GM18502 (cell line): ENCODE data around the gene FAM131B.

Experiments used
- ATAC-seq: cut with Tn5 transposase; IDR thresholded peaks from one replicate; pipeline ENCODE4 v1.9.1; 2021; ENCODE audit warnings: mild to moderate bottlenecking; ENCODE audit not compliant: unreplicated experiment, poor library complexity

The FAM131B gene

DNA sequence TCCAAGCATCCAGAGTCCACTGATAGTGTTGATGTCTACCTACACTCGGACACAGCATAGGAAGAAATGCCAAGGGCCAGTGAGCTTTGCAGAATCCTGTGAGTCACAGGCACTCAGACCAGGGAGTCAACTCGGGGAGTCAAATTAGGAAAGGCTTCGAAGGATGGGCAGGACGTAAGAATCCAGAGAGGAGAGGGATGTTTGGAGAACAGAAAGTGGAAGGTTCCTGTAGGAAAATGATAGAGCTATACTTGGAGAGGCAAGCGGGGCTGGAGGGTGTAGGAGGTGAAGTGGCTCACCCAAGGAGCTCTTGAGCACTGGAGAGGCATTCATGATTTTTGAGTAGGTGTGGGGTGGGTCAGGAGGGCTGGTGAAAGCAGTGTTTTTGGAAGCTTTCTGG lies 21.6 kb upstream of the FAM131B start:
- ATAC-seq, result no peak

DNA sequence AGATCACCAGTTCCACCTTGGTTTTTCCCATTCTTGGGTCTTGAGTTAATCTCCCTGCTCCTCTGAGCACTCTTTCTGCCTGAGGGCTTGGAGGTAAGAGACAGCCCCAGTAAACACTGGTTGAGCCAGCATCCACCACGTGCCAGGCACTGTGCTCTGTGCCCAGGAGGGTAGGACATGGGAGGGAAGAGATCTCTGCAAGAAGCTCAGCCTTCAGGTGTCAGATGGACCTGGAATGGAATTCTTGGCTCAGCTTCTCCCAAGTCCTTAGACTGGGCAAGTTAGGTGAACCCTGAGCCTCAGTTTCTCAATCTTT lies 21.1 kb upstream of the FAM131B start:
- ATAC-seq, result no peak

DNA sequence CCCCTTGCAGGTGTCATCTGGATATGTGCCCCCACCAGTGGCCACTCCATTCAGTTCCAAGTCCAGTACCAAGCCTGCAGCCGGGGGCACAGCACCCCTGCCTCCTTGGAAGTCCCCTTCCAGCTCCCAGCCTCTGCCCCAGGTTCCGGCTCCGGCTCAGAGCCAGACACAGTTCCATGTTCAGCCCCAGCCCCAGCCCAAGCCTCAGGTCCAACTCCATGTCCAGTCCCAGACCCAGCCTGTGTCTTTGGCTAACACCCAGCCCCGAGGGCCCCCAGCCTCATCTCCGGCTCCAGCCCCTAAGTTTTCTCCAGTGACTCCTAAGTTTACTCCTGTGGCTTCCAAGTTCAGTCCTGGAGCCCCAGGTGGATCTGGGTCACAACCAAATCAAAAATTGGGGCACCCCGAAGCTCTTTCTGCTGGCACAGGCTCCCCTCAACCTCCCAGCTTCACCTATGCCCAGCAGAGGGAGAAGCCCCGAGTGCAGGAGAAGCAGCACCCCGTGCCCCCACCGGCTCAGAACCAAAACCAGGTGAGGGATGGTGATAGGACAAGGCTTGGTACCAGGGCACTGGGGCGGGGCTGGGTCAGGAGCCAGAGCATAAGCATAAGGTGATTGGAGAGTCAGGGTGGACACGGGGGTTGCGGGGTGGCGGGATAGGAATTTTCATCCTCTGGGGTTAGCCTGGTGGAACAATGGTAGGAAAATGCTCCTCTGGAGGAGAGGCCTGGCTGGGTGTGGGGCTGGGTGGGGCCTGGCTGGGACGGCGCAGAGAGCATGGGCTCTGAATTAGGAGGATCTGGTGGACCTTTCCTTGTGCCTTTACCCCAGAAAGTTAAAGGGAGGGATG lies 20.5 kb upstream of the FAM131B start:
- no peak for ATAC-seq

DNA sequence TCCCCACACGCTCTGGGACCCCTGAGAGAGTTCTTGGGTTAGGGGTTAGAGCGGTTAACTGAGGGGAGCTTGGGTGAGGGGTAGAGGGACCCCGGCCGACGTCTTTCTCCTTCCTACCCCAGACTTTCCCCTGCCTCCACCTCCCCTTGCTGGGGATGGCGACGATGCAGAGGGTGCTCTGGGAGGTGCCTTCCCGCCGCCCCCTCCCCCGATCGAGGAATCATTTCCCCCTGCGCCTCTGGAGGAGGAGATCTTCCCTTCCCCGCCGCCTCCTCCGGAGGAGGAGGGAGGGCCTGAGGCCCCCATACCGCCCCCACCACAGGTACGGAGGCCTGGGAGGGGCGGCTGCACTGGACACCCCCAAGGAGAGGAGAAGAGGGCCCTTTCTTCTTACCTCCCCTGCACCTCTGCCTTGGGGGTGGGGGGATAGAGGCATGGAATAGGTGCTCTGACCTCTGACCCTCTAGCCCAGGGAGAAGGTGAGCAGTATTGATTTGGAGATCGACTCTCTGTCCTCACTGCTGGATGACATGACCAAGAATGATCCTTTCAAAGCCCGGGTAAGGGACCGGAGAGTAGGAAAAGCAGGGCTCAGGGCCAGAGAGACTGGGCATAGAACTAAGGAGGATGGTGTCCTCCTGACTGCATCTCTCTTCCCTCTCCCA lies 19.7 kb upstream of the FAM131B start:
- ATAC-seq, result no peak

DNA sequence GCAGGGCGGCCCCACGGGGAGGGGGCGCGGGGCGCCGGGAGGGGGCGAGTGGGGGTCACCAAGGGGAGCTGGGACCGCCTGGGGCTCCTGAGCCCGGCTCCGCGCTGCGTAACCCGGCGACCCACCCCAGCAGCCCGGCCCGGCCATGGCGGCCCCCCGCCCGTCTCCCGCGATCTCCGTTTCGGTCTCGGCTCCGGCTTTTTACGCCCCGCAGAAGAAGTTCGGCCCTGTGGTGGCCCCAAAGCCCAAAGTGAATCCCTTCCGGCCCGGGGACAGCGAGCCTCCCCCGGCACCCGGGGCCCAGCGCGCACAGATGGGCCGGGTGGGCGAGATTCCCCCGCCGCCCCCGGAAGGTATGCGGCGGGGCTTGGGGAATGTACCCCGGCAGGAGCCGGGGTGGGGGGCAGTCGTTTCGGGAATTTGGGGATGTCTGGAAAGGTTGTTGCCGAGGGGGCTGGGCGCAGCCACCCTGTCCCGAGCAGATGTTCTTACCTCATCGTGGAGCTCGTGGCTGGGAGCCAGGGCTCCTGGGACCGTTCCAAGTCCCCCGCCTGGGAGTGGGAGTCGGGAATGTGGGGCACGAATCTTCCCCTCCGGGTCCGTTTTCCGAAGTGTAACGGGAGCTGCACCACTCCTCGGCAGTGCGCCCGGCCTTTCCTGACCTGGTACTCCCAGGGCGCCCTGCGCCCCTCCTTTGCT lies 19.1 kb upstream of the FAM131B start:
- ATAC-seq, result peak; percentile 23

DNA sequence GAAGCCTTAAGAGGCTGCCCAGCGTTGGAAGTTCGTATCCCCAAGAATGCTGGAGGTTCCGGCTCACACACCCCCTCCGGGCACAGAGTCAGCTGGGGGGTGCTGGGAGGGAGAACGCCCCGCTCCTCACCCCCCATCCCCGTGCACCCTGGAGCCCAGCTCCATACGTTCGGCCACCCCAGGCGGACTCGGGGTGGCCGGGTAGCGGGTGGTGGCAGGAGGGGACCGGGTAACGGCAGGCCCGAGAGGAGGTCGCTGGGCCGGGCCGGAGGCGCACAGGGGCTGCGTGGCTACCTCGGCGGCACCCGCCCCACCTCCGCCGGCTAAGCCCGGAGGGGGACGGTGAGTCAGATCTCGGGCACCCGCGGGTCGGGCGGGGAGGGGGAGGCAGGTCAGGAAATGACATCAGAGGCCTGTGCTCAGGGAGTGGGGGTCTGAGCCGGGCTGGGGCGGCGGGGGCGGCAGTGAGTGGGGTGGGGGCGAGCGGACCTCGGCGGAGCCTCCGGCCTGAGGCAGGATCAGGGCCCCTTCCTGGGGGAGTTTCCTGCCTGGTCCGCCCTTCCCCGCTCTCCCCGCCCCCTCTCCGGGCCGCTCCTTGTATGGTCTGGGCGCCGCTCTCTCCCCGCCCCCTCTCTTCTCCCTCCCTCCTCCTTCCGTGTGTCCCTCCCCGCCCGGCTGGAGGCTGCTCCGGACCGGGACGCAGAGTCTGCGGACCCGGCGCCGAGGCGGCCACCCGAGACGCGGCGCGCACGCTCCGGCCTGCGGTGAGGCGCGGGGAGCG lies 18.3 kb upstream of the FAM131B start, which contains the start of gene ZYX:
Gene ZYX, plus strand, starts transcription at position 700 of the 781 bp plus-strand sequence. CDS start 227 bp downstream, outside the sequence.
- peak; percentile 79 for ATAC-seq

DNA sequence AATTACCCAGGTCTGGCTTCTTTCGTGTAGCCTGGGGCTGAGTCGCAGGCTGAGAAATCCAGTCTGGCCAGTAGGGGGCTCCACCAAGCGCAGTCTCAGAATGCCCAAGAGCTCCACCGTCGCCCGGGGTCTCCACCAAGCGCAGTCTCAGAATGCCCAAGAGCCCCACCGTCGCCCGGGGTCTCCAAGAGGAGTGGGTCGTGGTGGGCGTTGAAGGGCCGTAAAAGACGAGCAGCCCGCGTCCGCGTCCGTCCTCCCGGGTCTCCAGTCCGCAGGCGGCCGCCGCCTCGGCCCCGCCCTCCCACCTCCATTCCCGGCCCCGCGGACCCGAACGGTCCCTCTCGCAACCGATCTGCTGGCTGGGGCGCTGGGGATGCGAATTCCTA lies 17.7 kb upstream of the FAM131B start:
- peak; percentile 65 for ATAC-seq

DNA sequence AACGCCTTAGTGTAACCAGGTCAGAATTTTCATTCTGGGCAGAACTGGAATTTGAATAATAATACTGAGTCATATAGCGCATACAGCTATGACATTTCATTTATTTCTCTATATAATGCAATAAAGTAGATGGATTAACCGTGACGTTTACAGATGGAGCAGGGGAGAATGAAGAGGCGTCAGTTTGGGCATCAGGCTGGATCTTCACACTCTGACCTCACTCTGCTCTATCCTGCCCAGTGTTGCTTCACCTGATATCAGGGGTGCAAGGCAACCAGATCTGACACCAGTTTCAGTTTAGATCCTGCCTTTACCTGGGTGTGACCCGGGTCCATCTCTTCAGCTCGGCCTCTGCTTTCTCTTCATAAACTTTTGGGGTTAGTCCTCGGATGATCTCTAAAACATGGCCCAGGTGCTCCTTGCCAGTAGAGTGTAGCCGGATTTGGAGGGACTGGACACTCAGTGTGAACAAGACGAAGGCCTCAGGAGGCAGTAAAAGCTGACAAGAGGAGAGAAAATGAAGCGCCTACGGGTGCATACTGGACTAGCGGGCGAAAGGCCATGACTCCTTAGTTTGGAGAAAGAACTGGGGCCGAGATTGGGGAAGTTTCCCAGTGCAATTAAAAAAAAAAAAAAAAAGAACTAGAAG lies 17.2 kb upstream of the FAM131B start:
- ATAC-seq, result peak; percentile 4

DNA sequence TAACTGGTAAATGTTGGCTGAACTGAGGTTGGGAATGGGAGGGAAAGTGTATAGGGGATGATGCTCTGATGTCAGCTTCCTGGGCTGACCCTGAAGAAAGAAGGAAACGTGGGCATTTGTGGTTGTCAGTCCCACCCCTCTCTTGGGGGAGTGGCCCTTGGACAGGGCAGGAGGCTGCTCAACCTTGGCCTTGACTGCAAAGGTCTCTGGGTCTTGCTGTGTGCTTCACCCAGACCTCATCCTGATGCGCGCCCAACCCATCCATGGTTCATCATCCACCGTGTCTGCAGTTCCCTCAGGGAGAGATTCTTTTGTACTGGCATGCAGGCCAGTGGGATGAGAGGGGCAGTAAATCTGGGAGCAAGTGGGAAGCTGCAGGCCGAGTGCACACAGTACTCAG lies 13.9 kb upstream of the FAM131B start:
- no peak for ATAC-seq

DNA sequence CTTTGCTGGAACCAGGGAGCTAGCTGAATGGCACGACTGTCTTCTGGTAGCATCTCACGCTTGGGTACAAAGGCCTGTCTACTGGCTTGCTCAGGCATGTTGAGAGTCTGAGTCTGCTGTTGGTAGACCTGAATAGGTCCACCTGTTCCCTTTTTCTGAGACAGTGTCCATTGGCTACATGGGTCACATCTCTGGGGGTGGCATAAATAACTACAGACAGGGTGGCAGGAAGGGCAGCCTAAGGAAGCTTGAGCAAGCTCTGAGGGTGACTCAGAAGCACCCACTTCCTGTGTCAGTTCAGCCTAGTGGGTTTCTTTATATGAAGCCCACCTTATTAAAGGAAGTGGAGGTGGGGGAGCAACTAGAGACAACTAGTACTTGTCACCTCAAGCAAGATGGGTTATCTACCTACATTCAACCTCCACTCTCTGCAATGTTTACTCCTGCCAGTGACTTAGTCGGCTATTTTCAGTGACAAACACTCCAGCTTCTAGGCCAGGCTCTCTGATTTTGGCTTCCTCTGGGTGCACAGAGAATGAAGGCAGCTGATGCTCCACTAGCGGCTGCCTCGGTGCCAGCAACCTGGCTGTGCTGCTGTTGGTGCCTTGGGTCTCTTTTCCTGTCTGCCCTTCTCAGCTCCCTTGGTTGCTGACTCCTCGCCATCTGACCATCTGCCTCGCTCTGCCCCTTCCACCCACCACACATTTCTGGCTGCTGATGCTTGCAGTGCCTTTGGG lies 13.0 kb upstream of the FAM131B start:
- no peak for ATAC-seq

DNA sequence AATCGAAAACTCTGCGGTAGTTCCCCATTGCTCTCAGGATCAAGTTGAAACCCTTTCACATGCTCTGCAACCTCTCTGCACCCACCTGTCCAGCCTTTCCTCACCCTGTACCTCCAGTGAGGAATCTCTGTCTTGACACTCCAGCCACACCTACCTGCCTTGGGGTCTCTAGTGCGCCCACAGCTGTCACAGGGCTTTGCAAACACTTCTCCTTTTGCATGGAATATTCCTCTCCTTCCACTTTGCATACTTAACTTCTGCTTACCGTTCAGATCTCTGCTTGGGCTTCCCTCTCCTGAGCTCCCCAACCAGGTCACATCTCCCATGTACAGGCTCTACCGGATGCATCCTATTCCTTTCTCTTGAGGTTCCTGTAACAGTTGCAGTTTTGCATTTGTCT lies 12.0 kb upstream of the FAM131B start:
- ATAC-seq, result no peak

DNA sequence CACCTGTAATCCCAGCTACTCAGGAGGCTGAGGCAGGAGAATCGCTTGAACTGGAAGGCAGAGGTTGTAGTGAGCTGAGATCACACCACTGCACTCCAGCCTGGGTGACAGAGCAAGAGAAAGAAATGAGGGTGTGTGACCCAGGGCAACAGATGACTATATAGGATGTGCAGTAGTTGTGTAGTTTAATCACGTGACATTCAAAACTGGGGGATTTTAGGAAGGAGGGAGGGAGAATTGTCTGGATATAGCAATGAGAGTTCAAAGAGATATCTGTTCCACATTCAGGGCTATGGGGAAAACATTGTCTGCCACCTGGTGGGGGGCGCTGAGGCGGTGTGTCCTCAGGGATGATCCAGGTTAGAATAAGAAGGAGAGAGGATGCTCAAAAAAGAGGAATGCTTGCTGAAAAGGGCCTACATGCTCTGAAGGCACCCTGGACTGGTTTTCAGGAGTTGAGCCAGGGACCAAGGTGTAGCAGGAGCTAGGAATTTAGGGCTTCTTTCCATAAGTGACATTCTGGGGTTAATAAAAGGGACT lies 10.8 kb upstream of the FAM131B start:
- ATAC-seq, result no peak

DNA sequence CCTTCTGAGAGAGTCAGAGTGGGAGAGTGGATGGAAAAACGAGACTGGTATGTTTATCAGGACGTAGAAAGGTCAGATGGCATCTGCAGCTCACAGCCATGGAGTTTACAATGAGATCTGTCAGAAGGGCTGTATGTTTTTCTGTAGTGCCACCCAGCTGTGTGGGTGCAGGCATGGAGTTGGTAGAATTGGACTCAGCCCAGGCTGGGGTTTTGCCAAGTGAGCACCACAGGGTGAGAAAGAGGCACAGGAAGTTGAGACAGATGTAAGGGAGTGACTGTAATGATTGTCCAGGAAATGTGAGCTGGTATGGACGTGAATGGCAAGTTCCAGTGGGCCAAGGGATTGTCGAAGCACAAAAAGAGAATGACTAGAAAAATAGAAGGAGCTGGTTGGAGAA lies 9.6 kb upstream of the FAM131B start:
- ATAC-seq, result no peak

DNA sequence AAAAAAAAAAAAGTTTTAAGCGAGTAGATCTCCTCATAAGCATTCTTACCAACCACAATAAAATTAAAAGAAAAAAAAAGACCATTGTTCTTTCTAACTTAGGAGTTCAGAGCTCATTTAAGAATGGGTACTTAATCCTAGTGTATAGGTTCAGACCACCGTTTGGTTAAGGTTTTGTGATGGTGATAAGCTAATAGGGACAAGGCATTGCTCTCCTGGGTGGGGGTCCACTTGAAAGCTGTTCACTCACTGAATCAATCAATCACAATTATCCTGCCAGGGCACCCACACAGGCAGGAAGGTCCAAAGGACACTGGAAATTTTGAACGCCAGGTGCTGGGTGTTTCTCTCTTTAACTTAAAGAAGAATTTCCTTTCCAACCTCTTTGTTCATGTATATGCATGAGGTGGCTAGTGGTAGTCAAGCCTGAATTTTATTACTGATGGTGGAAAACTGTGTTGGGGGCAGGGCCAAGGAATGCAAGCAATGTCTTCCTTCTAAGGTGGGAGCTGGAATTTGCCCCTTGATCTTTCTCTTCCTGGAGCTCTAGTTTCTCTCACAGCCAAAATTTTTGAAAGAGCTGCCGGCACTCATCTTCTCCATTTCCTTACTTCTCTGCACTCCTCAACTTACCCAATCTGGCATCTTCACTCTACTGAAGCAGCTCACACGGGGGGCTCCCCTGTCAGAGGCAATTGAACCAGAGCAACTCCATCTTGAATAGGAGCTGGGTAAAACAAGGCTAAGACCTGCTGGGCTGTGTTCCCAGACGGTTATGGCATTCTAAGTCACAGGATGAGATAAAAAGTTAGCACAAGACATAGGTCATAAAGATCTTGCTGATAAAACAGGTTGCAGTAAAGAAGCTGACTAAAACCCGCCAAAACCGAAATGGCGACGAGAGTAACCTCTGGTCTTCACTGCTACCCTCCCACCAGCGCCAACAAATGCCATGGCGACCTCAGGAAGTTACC lies 7.5 kb upstream of the FAM131B start:
- ATAC-seq, result no peak

DNA sequence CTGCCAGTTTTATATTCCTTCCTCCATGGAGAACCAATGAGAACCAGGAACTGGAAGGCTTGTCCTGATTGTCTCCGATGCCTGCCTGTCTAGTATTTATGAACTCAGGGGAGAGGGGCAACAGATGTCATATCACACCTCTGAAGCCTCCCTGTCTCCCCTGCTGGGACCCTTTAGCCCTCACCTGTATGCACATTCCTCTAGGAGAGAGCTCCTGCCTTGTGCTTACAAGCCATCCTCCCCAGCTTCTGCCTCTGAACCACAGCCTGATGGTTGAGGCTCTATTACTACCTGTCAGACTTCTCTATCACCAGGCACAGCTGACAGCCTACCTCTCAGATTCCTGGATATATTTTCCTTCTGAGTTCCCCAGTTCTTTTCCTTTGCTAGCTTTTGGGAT lies 5.9 kb upstream of the FAM131B start:
- no peak for ATAC-seq

DNA sequence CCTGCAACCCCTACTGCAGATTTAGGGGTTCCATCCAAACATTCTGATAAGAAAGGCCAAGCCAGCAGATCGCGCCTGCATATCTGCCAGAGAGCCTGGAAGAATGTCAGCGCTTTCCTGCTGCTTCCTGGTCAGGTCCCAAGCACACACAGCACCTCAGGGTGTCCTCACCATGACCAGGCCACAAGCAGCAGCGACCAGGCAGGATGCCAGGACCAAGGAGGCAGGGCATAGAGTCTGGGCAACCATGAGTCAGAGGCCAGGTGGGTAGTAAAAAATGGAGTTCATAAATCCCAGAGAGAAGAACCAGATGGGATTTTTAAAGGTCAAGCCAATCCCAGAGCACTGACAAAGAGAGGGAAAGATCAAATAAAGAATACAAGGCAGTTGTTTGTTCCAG lies 5.5 kb upstream of the FAM131B start:
- no peak for ATAC-seq

DNA sequence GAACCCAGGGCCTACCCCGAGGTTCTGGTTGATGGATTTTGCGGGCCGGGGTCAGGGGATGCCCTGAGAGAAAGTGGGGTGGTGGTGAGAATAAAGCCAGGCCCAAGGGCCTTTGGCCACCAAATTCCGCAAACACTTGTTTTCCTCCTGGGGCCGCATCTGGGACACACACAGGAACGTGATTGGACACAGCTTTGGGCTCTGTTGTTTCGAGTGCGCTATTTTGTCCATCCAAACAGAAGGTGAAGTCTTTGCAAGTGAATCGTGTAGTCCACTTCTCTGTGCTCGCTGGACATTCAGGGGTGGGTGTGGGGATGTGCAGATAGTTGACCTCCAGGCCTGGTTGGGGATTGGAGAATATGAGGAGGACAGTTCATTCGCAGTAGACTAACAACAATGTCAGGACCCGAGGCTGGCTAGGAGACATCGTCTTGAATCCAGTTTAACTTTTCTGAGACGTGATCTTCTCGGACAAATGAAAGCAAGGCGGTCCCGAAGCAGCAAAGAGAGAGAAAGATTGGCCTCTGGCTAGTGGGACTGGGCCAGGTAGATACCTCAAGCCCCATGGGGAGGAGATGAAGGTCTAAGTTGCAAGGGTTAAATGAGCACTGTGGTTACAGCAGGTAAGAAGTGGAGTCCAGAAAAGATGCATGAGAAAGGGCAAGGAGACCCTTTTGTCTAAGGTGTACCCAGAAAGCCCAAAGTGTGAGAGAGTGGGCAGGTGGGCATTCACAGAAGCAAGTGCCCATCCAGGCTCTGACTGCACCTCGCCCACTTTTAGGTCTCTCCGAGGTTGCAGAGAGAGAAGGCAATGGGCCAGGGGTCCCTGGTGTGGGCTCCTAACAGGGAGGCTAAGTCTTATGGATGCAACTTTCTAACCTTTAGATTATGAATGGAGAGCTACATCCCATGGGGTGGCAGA lies 764 bp upstream of the FAM131B start:
- no peak for ATAC-seq
